RCC 7860 (cell line): ENCODE measurements around the gene TOMM7.
A peak's percentile ranks its signal among the peaks of the same experiment; 100 is the strongest.
"Not testable (repeated sequence)": the region's sequence is repeated elsewhere in the genome, so short reads cannot be mapped to it uniquely, and the experiment has no call there.

Source experiments
- DNase-seq: peaks from one replicate; pipeline ENCODE4 v3.0.0-alpha.2; 2015; ENCODE audit warnings: low spot score
- FAIRE-seq: peaks from 2 replicates; lab custom pipeline; 2012; peaks lifted over from hg19 to GRCh38; lab: Jason Lieb, UNC

Gene TOMM7

DNA sequence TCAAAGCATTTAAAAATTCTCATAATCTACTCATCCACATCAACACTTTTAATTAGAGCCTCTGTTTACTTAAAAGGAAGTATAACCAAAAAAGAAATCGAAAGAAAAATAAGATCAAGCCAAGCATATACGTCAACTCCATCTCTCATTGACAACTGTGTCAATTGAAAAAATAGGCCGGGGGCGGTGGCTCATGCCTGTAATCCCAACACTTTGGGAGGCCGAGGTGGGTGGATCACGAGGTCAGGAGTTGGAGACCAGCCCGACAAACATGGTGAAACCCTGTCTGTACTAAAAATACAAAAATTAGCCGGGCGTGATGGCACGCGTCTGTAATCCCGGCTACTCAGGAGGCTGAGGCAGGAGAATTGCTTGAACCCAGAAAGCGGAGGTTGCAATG is 32.0 kb downstream of the TOMM7 start:
- not testable (repeated sequence) for DNase-seq, FAIRE-seq

DNA sequence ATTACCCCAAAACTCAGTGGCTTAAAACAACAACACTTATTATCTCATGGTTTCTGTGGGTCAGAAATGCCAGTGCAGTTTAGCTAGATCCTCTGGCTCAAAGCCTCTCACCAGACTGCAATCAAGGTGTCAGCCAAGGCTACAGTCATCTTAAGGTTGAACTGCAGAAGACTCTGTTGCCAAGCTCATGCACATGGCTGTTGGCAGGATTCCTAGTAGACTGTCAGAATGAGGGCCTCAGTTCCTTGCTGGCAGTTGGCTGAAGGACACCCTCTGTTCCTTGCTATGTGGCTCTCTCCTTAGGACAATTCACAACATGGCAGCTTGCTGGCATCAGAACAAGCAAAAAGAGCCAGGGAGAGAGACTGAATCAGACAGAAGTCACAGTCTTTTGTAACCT is 34.7 kb downstream of the TOMM7 start:
- DNase-seq: no peak
- FAIRE-seq: no peak

DNA sequence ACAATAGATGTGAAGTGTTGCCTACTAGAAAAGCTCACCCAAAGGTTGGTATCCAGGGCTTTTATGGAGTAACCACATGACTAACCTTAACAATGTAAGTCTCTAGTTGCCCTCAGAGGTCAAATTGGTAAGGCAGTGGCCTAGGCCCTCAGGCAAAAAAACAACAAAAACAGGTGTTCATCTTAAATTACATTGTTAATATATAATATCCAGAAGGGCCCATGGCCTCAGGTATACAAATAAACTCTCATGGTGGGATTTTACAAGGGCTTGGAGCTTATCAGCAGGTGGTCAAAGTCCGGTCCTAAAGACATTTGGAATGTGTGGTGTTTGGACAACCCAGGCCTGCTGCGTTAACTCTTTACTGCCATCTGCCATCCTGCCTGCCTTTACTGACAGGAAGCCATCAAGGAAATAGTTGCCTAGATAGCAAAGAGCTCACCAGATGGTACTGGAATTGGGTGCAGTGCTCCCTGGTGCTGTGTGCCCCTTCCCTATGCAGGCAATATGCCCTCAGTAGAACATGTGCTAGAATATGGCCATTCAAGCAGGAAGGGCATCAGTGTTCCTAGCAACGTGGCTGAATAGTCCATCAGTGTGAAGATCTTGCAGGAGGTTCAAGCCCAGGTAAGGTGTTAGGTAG is 36.2 kb downstream of the TOMM7 start:
- FAIRE-seq (no peak), DNase-seq (no peak)

DNA sequence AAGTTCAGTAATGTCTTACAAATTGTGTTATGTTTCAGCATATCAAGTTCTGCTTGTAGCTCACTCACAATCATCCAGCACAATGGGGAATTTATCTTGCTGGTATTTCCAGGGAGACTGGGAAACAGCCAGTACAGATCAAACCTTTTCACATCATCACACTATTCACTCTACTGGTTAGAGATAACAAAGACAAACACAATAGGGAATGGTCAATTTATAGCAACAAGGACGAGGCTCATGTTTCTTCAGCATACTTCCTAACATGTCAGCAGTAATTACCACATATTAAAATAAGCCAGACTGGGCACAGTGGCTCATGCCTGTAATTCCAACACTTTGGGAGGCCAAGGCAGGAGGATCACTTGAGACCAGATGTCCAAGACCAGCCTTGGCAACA is 38.3 kb downstream of the TOMM7 start:
- DNase-seq (no peak), FAIRE-seq (no peak)

DNA sequence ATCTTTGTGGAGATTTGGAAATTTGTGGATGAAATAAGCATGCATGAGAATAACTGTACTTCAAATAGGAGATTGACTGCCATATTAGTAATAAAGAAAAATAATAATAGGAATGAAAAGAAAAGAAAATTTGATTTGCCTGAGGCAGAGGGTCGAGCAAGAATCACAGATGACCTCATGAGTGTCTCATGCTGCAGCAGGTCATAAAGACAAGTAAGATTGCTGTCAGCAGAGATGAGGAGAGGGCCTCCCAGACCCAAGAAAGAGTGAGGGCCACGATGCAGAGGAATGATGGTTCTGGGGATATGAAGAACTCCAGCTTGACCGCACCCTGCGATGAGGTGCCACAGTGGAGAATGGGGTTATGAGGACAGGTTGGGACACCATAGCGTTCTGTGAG is 39.2 kb downstream of the TOMM7 start:
- DNase-seq: no peak
- no peak for FAIRE-seq

DNA sequence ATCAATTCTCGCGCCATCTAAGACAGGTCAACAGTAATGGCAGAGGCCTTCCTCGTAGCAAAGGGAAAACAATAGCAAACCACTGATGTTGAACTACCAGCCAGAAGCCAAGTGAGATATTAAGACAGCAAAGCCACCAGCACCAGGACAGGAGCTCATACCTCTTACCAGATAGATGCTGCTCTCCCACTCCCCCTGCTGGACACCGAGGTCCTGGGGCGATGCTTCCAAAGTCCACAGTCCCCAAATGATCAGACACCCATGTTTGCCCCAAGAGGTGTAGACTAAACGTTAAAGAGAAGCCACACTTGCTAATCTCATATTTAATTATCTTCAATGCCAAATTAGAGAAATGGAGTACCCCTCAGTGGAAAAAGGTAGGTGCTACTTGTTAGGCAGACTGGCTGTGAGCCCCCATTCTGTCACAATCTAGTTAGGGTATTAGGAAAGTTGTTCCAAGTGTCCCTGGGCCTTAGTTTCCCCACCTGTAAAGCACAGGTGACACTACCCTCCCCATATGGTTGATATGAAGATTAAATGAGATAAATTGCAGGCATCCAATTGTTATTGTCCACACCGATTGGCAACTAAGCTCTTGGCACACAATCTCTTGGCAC is 39.9 kb downstream of the TOMM7 start:
- FAIRE-seq (no peak), DNase-seq (peak; percentile 40)

DNA sequence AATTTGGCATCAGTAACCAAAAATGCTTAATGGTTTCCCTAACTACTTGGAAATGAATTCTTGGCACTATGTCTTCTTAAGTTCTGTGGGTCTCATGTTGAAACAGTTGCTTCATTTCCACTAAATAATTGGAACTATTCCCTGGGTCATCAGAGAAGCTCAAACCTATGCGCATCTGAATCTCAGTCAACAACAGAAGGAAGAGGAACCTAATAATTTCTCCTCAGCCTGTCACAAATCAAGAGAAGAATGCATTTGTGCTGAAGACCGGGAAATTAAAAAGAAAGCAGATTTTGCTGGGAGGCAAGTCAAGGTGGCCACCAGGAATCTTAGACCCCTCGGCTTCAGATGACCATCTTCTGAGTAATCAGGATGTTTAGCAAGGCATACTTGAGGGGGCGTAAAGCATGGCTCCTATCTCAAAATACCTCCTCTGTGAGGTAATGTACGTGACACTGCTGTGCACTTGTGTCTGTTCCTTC is 41.4 kb downstream of the TOMM7 start:
- peak; percentile 63 for DNase-seq
- FAIRE-seq: no peak

DNA sequence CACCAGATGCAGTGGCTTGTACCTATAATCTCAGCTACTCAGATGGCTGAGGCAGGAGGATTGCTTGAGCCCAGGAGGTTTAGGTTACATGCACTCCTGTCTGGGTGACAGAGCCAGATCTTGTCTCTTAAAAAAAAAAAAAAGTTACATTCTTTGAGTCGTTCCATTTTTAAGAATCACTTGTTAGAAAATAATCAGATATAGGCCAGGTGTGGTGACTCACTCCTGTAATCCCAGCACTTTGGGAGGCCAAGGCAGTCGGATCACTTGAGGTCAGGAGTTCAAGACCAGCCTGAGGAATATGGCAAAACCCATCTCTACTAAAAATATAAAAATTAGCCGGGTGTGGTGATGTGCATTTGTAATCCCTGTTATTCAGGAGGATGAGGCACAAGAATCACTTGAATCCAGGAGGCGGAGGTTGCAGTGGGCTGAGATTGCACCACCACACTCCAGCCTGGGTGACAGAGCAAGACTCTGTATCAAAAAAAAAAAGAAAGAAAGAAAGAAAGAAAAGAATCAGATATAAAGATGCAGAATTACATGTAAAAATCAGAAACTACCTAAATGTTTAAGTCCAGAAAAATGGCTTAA is 42.8 kb downstream of the TOMM7 start:
- DNase-seq, FAIRE-seq: not testable (repeated sequence)

DNA sequence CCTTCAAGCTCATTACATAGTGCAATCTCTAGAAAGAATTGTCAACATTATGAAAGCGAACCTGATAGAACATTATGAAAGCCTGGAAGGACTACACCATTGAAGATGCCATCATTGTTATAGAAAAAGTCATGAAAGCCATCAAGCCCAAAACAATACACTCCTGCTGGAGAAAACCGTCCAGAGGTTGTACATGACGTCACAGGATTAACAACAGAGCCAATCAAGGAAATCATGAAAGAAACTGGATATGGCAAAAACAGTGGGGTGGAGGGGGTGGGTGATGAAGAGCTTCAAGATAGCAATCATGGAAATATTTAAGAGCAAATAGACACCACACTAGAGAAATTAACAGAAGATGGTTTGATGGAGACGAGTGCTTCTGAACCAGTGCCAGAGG is 45.7 kb downstream of the TOMM7 start:
- no peak for FAIRE-seq
- DNase-seq: no peak

DNA sequence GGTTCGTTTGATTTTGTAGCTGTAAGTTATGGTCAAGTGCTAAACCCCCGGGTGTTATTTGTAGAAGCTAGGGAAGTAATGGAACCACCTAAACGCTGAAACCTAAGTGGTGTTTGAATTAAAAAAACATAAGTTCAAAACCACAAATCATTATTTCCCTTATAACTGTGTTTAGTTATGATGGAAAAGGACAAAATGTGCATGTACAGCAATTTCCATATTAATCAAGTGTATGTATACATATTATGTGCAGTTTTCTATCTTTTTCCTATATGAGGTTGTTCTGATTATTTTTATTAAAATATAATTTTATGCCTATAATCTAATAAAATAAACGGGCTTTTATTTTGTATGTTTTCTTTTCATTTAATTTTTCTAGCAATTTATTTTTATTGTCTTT is 49.8 kb downstream of the TOMM7 start:
- FAIRE-seq (peak; percentile 2), DNase-seq (no peak)

DNA sequence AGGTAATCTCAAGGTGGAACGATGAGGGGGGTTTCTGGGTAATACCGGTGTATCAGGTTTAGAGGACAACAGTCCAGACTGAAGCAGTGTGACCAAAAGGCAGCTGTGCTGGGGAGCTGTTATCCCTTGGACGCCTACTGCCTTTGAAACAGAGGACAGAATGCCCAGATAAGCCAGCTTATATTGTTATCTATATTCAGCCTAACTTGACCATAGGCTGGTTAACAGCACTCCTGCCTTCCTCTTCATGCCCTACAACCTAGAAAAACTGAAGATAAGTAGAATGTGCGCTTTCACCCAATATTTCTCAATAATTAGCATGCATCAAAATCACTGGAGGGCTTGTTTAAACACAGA is 50.8 kb downstream of the TOMM7 start:
- FAIRE-seq: no peak
- DNase-seq: no peak

DNA sequence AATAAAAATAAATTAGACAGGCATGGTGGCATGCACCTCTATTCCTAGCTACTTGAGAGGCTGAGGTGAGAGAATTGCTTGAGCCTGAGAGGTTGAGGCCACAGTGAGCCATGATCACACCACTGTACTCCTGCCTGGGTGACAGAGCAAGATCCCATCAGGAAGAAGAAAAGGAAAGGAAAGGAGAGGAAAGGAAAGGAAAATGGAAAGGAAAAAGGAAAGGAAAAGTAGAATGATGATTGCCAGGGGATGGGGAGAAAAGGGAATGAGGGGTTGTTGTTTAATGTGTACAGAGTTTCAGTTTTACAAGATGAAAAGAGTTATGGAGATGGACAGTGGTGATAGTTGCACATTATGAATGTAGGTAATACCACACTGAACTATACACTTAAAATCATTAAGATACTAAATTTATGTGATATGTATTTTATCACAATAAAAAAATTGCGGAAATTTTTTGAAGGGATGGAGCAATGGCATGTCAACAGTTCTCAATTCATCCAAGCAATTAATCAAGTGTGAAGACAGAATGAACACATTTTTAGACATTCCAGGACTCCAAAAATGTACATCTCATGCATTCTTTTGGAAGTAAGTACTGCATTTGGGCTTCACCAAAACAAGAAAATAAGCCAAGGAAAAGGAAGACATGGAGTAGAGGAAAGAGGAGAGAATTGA is 51.3 kb downstream of the TOMM7 start:
- FAIRE-seq: no peak
- no peak for DNase-seq

DNA sequence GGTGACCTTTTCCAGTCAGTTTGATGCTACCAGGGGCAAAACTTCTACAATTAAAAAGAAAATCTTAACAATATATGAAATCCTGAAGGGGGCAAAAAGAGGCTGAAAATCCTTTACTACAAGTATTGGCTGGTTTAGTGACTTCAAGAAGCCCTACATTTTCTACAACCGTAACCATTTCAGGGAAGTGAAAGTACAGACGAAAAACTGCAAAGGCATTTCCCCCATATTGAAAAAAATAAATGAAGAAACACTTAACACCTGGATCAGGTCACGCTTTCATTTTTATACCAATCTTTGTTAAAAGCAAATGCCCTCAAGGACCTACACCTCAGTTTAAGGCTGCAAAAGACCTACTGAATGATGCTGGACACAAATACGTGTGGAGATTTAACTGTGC is 57.0 kb downstream of the TOMM7 start:
- FAIRE-seq (no peak), DNase-seq (no peak)
